GM21360 (cell line): ENCODE measurements around the gene PPM1H.
"Not testable (repeated sequence)": the region's sequence is repeated elsewhere in the genome, so short reads cannot be mapped to it uniquely, and the experiment has no call there.

Experiments used
- ATAC-seq: cut with Tn5 transposase; IDR thresholded peaks from one replicate; pipeline ENCODE4 v1.9.1; 2021; ENCODE audit warnings: mild to moderate bottlenecking, moderate library complexity; ENCODE audit not compliant: unreplicated experiment

PPM1H gene

DNA sequence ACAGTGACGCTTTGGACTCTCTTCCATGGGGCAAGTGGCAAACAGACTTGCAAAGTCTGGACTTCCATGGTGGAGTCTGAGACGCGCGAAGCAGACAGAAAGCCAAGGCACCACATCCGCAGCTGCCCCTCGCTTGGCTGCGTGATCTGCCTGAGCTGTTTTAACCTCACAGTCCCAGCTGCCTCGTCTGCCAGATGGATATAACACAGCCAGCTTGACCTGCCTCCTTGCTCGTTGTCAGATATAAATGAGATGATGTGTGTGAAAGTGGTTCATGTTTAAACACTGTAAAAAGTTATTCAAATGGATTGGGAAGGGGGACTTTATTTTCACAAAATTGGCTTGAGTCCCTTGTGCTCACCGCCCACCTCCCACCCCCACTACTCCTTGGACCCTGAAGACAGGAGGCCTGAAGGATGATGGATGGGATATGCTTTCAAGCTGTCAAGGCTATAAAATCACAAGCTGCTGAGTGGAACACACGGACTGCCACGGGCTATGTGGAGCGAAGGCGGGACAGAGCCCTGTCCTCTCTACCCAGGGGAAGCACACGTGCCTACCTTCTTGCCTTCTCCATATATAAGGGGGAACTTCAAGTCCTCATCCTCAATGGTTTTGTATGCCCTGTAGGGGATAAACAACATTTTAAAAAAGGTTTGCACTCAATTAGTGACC lies 241.4 kb downstream of the PPM1H start:
- no peak for ATAC-seq

DNA sequence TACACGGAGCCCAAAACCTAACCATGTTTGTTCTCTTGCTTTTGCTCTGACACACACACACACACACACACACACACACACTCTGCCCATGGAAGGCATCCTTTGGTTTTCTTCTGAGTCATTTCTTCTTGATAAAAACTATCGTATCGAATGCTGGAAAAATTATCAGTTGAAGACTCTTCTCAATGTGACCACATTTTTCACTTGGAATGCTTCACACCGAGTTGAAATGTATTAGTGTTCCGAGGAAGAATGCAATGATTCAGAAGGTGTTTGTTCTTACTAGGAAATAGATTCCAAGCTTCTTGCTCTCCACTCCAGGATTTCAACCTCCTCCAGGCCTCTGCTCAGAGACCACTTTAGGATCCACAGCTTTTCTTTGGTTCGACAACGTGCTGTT lies 242.1 kb downstream of the PPM1H start:
- no peak for ATAC-seq

DNA sequence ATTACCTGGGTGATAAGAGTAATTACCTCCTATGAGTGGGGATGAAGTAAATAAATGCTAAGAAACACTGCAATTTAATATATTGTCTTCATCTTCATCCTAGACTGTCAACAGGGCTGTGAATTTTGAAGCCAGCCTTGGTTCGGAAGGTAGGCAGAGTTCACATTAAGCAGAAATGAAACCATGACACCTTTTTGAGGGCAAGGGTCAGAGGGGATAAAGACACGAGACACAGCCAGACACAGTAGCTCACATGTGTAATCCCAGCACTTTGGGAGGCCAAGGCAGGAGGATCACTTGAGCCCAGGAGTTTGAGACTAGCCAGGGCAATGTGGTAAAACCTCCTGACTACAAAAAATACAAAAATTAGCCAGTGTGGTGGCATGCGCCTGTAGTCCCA lies 243.6 kb downstream of the PPM1H start:
- ATAC-seq = no peak

DNA sequence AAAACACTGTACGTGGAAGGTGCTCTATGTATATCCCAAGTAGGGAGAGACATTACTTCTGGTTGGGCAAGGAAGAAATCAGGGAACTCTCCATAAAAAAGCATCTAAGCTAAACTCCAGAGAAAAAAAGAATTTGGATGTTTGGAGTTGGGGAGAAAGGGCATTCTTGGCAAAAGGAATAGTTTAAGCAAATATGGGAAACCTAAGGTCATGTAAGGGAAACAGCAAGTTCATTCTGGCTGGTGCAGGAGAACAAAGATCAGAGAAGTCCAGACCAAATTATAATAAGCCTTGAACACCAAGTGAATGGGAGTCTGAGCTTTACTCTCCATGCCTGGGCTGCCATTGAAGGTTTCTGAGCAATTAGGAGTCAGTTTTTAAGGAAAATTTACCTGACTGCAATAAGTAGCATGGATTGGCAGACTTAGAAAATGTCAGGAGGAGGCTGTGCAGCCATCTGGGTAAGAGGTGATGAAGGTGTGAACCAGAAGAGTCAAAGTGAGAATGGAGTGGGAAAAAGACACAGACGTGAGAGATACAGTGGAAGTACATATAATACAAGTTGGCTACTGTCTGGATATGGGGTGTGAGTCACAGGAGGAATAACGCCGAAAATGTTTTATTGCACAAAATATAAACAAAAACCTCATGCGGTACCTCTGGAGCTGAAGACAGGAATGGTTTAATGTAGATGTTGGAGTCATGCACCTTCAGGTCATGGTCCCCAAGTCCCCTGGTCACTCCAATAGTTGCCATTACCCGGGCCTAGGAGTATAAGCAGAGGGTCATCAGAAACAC lies 245.7 kb downstream of the PPM1H start:
- ATAC-seq = no peak

DNA sequence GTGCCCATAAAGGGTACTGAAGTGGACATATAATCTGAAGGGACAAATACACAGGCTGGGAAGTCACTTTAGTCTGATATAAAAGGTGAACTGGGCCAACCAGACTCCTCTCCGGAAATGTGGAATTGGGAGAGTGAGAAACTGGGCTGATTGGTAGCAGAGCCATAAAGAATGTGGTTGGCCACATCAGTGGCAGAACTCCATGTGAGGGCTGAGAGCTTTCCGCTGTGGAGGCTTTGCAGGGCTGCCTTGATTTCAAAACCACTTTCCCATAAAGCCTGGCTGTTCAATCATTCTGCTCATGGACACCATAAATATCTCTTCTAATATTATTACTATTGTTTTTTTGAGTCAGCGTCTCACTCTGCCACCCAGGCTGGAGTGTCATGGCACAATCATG lies 248.0 kb downstream of the PPM1H start:
- ATAC-seq = no peak

DNA sequence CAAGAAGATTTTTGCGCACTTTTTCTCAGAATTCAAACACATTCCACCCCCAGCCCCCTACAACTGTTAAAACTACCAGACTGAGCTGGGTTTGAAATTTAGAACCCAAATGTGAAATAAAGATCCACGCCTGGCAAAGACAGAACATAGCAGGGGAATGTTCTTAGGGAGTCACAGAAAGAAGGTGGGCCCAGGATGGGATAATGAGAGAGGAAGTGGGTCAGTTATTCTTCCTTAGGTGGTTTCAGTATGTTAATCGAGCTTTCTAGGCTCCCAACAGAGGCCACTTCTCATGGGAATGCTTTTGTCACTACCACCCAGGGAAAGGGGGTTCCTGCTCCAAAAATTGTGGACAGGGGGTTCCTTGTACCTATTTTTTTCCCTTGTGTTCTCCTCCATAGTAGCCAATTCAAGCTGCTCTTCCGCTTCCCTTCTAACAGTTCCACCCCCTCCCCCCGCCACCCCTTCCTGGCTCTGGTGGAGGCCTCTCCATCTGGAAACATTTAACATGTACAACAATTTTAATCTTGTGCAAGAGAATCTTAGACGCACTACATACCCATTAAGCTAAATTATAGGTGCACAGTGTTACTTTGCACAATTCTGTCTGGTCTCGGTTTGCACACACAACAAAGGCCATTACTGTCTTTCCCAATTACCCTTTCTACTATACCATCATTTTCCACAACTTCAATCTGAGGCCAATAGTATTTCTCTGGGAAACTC lies 250.2 kb downstream of the PPM1H start:
- no peak for ATAC-seq

DNA sequence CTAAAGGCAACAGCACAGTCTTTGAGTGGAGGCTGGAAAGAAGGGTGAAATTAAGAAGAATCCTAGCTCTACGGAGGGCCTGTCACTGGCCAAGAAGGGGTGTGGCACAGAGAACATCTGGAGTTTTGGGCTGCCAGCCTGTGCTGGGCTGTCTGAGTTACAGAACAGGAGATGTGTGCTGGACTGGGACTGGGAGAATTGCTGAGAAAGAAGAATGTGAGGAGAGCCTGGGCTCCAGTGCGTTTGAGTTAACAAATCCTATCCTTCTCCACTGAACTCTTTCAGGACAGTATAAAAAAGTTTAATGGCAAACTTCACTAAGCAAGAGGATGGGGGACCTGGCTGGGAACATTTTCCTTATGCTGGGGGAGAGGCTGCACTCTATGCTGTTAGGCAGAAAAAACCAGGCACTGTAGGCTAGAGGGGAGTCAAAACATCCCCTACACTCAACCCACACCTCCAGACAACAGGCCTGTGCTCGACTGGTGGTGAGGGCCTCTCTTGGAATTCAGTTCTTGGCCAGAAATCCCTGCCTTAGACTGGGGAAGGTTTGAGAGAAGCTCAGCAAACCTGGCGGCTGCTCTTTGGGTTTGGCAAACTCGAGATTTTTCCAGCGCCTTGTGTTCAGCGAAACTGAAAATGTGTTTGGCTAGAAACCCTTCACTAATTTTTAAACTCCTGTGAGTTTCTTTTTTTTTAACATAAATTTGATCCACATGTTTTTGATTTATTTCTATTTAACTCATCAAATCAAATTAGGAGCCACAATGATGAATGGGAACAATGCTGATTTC lies 251.0 kb downstream of the PPM1H start:
- no peak for ATAC-seq

DNA sequence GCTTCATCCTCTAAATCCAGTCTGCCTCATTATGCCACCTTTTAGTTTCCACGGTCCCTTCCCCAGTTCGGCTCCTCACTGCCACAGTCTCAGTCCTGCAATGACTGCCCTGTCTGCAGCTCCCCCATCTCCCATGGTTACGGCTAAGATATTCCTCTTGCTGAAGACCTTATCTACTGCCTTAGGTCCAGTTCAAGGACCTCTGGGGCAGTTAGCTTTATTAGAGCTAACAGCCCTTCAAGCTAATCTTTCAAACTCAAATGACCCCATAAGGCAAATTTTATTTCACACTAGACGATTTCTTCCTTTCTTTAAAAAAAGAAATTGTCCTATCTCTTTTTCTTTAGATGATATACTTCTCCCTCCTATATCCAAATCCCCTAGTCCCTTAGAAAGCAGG lies 253.6 kb downstream of the PPM1H start:
- no peak for ATAC-seq

DNA sequence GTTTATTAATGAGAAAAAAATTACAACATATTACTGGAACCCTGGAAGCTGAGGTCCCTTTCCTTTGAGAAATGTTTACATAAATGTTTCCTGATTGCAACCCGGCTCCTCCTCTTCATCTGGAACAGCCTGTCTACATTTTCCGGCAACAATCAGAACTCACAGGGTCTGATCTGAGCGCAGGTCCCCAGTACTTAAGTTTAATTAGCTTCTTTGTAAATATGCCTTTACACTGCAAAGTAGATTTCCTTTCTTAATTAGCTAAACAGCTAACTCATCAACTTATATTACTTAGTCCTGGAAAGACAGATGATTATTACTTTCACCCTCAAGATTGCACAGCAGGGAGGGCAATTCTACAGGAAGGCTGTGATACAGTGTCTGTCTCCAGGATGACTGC lies 255.3 kb downstream of the PPM1H start:
- no peak for ATAC-seq

DNA sequence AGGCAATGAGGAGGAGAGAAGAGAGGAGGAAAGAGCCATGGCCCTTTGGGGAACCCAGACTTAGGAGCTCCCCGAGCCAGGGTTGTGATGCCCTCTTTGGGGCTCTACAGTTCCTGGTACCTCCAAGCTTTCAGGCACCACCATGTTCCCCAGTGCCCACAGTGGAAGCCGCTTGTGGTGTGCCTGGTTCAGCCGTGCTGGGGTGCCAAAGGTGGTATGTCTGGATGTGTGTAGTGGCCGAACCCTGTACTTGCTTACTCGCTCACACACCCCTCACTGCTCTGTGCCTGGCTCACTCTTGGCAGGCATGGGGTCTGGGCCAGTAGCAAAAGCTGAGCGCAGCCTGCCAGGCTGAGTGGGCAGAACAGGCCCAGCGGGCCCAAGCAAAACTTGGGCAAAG lies 257.6 kb downstream of the PPM1H start:
- no peak for ATAC-seq

DNA sequence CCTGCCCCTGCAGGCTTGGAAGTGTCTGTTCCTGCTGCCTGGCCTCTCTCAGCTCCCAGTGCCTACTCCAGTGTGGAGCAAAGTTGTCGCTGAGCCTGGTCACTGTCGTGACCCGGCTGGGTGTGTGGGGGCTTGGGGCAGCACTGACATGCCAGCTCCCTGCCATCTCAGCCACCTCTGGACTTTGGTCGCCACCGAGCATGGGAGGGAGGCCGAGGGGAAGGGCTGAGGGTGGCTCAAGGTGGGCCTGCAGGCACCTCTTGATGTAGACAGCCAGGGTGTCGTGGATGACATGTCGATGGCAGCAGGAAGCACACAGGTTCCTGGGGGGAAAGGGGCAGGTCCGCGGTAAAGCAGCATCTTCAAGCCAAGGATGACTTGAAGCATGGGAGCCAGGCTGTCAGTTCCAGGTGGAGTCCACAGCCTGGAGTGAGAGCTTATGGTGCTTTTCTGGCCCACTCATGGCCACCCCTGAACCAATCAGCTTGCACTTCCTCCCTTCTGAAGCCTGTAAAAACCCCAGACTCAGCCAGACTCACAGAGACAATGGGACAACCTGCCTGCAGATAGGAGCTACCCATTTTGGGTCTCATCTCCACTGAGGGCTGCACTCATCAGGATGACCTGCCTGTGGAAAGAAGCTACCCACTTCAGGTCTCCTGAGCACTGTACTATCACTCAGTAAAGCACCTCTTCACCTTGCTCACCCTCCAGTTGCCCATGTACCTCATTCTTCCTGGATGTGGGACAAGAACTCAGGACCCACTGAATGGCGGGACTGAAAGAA lies 258.2 kb downstream of the PPM1H start:
- no peak for ATAC-seq

DNA sequence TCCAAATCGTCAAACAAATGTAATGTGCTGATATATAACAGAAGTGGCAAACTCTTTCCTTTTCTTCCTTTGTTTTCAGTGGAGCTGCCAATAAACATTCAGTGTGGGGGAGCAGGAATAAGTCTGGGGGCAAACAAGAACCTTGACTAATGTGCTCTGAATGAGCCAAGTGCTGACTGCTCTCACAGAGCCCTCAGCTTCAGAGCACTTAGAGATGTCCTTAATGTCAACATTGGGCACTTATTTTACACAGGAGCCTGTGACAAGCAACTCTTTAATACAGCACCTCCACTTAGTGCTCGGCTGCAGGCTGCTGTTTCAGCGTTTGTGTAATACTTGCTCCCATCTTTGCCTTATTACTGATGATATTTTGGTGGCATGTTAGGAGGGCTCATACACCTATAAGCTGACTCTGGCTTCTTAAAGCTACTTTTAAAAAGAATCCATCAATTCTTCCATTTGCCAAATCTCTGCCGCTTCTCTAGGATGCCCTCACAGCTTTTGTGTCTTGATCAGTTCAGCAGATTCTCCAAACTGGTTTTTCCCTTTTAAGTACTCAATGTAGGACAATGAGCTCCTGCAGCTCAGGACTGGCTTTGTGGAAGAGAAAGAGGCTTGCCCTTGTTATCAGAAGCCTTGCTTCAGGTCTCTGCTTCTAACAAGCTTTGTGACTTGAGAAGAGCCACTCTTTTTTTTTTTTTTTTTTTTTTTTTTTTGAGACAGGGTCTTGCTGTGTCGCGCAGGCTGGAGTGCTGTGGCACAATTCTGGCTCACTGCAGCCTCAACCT lies 261.7 kb downstream of the PPM1H start:
- no peak for ATAC-seq

DNA sequence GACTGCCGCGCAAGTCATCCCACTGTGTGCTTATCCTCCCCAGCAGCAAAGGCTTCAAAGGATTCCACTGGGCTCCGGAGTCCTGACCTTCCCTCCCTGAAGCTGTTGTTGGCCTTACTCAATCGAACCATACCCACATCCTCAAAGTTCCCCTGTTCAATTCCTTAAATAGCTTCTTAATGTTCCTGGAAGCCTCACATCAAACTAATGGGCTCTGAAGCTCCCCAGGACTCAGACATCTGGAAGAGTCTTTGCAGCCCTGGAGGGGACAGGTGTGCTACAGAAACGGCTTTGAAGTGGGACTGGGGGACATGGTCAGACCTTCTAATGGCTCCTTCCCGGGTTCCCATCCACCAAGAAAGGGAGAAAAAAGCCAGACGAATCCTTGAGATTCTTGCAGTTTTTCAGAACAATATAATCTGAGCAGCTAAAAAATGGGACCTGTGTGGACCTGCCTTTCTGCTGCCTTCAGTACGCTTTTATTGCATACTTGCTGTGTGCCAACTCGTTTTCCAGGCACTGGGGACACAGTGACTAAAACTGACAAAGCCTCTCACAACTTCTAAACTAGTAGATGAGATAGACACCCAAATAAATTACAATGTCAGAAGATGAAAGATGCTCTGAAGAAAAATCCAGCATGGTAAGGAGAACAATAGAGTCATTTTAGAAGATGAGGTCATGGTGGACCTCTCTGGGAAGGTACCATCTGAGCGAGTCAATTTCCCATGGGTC lies 263.8 kb downstream of the PPM1H start:
- no peak for ATAC-seq

DNA sequence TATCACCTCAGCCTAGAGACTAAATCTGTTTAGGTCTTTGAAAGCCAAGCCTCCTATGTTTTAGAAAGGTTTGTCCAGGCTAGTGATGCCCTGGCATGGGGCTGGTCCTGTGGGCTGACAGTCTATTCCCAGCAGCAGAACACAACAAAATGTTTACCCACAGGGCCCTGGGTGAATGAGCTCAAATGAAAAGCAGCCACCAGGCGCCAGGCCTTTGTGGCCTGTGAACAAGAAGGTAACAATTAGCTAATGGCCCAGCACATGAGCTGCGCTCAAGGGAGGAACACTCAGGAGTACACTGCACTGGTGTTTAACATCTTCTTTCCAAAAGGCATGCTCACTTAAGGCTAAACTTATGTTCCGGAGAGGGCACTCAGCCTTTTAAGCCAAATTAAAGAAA lies 266.2 kb downstream of the PPM1H start:
- ATAC-seq = no peak

DNA sequence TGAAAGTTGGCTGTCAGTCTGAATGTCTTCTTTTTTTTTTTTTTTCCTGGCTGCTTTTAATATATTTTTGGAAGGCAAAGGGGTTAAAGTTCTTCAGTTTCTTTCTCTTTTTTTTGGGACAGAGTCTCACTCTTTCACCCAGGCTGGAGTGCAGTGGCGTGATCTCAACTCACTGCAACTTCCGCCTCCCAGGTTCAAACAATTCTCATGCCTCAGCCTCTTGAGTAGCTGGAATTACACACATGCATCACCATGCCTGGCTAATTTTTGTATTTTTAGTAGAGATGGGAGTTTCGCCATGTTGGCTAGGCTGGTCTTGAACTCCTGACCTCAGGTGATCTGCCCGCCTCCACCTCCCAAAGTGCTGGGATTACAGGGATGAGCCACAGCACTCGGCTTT lies 270.0 kb downstream of the PPM1H start:
- not testable (repeated sequence) for ATAC-seq

DNA sequence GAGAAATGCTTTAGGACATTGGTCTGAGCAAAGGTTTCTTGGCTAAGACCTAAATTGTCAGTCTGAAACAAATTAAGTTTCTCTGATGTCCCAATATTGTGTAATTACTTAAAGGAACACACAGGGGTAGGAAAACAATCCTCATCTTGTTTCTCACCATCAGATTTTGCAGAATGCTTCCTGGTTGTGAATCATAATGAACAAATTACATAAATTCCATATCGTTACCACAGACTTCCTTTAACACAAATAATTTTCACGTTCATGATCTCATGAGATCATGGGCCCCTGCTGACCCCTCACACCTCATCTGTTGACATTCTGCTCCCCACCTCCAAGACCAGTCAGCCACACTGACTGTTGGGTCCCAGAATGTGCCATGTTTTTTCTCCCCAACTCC lies 274.2 kb downstream of the PPM1H start:
- ATAC-seq = no peak

DNA sequence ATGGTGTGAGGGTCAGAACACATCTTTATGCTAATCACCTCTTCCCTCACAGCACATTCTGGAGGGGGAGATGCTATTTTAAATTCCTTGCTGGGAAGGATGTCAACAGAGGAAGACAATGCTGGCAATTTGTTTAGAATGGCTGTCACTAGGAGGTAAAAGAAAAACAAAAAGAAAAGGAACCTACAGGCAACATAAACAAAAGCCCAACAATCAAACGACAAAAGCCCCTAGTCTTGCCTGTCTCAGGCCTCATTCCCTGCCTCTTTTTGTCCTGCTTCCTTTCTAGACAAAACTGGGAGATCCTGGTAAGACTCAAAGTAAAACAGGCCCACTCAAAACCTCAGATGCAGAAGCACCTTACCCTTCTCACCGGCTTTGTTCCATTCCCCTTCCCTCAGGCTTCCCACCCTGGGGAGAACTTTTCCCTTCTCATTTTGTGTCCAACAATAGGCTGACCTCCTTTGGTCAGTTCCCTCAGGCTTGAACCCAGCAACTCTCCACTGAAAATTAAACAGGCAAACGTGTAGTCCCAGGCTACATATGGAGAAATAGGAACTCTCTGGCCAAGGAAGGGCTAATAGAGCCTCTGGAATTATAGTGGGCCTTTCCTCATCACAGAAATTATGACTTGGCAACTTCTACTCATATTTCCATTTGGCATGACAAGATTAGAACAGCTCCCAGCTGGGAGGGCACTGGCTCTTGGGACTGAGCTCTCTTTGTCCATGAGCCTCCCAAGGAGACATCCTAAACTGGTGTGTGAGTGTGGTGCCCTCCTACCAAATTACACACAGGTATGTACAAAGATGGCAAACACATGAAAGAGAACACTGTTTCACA lies 275.3 kb downstream of the PPM1H start:
- no peak for ATAC-seq

DNA sequence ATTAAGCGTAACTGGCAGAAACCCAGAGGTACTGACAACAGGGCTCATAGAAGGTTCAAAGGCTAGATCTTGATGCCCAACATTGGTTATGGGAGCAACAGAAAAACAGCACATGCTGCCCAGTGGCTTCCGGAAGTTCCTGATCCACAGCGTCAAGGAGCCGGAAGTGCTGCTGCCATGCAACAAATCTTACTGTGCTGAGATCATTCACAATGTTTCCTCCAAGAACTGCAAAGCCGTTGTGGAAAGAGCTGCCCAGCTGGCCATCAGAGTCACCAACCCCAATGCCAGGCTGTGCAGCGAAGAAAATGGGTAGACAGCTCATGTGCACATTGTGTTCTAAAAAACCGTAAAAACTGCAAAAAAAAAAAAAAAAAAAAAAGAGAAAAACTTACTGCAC lies 276.0 kb downstream of the PPM1H start:
- ATAC-seq = no peak
